Nephron (organoid): Measurements from ENCODE around the gene ESYT2.

Experiments
- H3K27ac Mint-ChIP-seq, 3 experiments: 2 replicates each; pipeline ENCODE4 v1.8.0; 2020; ENCODE audit warnings: mixed read lengths in 3 of 3, mild to moderate bottlenecking in 2 of 3, moderate library complexity in 1 of 3
- H3K27me3 Mint-ChIP-seq: 2 replicates; pipeline ENCODE4 v1.8.0; 2021; ENCODE audit warnings: low read depth, mild to moderate bottlenecking, moderate library complexity, mixed read lengths
- H3K36me3 Mint-ChIP-seq: 2 replicates; pipeline ENCODE4 v1.8.0; 2020; ENCODE audit warnings: low read depth, mixed read lengths
- H3K4me1 Mint-ChIP-seq: 2 replicates; pipeline ENCODE4 v1.8.0; 2020; ENCODE audit warnings: mixed read lengths
- H3K4me3 Mint-ChIP-seq, 3 experiments: 2 replicates each; pipeline ENCODE4 v1.8.0; 2020; ENCODE audit warnings: mild to moderate bottlenecking in 3 of 3, mixed read lengths in 3 of 3, moderate library complexity in 2 of 3
- H3K9me3 Mint-ChIP-seq: 2 replicates; pipeline ENCODE4 v1.8.0; 2020; ENCODE audit warnings: mixed read lengths
- TF ChIP-seq, protein P1 (sequence below), 3 experiments: fragments of 200-600 bp; sonication (generic); IDR thresholded peaks; one replicate each; pipeline ENCODE4 v1.5.0; 2021; ENCODE audit warnings: antibody characterized with exemption in 3 of 3; ENCODE audit not compliant: unreplicated experiment in 3 of 3

Gene ESYT2

DNA sequence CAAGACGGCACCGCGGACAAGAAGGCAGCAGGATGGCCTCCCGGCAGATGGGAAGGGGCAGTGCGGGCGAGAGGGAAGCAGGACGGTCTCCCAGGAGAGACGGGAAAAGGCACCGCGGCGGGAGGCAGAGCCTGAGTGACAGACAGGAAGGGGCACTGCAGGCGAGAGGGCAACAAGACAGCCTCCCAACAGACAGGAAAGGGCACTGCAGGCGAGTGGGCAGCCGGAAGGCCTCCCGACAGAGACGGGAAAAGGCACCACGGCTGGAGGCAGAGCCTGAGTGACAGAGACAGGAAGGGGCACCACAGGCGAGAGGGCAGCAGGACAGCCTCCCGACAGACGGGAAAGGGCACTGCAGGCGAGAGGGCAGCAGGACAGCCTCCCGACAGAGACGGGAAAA is 32.6 kb downstream of the ESYT2 start:
- H3K36me3 Mint-ChIP-seq, result peaks cover 38% of the 10 kb centered on the region
- no peaks in the 10 kb centered on the region for H3K27me3 Mint-ChIP-seq
- no peaks in the 10 kb centered on the region for H3K4me1 Mint-ChIP-seq
- no peak overlapping the region for H3K4me3 Mint-ChIP-seq
- TF ChIP-seq, protein P1, sequence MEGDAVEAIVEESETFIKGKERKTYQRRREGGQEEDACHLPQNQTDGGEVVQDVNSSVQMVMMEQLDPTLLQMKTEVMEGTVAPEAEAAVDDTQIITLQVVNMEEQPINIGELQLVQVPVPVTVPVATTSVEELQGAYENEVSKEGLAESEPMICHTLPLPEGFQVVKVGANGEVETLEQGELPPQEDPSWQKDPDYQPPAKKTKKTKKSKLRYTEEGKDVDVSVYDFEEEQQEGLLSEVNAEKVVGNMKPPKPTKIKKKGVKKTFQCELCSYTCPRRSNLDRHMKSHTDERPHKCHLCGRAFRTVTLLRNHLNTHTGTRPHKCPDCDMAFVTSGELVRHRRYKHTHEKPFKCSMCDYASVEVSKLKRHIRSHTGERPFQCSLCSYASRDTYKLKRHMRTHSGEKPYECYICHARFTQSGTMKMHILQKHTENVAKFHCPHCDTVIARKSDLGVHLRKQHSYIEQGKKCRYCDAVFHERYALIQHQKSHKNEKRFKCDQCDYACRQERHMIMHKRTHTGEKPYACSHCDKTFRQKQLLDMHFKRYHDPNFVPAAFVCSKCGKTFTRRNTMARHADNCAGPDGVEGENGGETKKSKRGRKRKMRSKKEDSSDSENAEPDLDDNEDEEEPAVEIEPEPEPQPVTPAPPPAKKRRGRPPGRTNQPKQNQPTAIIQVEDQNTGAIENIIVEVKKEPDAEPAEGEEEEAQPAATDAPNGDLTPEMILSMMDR (IDR thresholded peaks at IDR 0.05; ENCODE audit: unreplicated experiment in 3 of 3), result no peak
- H3K9me3 Mint-ChIP-seq, result no peaks in the 10 kb centered on the region
- H3K27ac Mint-ChIP-seq, result no peak overlapping the region

DNA sequence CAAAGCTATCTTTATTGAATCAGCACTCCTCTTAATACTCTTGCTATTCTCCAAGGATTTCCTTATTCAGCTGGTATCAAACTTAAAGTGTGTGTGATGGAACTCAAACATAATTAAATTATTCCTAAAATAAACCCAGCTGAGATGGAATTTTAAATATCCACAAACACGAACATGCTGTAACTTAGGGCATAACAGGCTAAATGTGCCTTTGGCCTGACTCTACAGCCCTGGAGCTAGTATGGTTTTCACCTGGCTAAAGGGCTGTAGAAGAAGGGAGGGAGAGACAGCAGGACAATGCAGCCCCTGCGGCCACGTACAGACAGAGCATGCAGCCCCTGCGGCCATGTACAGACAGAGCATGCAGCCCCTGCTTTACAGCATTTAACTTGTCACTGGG is 34.0 kb downstream of the ESYT2 start:
- Mint-ChIP-seq H3K4me3 (no peak overlapping the region), H3K27ac (no peak overlapping the region), H3K4me1 (no peaks in the 10 kb centered on the region), H3K27me3 (no peaks in the 10 kb centered on the region), H3K36me3 (peaks cover 49% of the 10 kb centered on the region), H3K9me3 (no peaks in the 10 kb centered on the region)
- TF ChIP-seq, protein P1 (IDR thresholded peaks at IDR 0.05; ENCODE audit: unreplicated experiment in 3 of 3), result no peak

DNA sequence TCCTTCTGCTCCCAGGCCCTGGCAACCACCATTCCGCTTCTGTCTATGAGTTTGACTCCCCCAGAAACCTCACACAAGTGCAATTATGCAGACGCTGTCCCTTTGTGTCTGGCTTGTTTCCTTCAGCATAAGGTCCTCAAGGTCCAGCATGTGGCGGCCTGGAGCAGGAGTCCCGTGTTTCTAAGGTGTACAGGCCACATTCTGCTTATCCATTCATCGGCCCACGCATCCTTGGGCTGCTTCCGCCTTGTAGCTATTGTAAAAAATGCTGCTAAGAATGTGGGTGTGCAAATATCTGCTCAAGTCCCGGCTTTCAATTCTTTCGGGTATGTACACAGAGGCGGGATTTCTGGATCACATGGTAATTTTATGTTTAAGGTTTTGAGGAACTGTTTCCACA is 38.2 kb downstream of the ESYT2 start:
- Mint-ChIP-seq H3K27ac (no peak overlapping the region), H3K4me1 (no peaks in the 10 kb centered on the region), H3K4me3 (no peak overlapping the region), H3K9me3 (no peaks in the 10 kb centered on the region), H3K27me3 (no peaks in the 10 kb centered on the region), H3K36me3 (peaks cover 53% of the 10 kb centered on the region)
- TF ChIP-seq, protein P1 (IDR thresholded peaks at IDR 0.05; ENCODE audit: unreplicated experiment in 3 of 3), result no peak

DNA sequence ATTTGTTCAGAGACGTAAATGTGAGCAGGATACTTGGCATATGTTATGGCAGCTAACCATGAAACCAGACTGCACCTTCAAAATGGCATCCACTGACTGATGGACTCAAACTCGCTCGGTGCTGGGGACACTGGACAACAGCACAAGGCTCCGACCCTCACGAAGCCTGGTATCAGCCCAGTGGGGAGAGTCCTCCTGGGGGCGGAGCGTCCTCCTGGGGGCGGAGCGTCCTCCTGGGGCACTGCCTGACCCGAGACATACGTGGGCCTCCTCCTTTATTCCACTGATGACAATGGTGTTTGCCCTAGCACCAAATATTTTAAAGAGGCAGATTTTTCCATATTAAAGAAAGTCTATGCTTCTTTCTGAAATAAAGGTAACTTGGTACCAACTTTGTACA is 39.5 kb downstream of the ESYT2 start:
- no peaks in the 10 kb centered on the region for H3K27me3 Mint-ChIP-seq
- no peak overlapping the region for H3K27ac Mint-ChIP-seq
- TF ChIP-seq, protein P1 (IDR thresholded peaks at IDR 0.05; ENCODE audit: unreplicated experiment in 3 of 3), result no peak
- H3K36me3 Mint-ChIP-seq, result peaks cover 50% of the 10 kb centered on the region
- no peaks in the 10 kb centered on the region for H3K9me3 Mint-ChIP-seq
- no peaks in the 10 kb centered on the region for H3K4me1 Mint-ChIP-seq
- no peak overlapping the region for H3K4me3 Mint-ChIP-seq

DNA sequence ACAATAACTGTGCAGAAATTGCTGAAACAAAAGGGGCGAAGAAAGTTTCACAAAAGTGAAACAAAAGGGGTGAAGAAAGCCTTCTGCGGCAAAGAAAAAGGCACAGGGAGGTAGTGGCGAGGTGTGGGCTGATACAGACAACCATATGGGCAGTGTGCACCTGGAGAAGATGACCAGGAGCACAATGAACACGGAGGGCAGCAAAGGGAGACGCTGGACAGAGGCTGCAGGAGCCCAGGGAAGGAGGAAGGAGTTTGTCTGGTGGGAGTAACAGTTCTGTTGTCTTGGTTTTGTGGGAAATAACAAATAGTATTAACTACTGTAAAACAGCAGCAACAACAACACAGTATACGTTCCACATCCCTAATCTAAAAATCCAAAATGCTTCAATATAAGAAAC is 42.4 kb downstream of the ESYT2 start:
- Mint-ChIP-seq H3K4me1 (no peaks in the 10 kb centered on the region), H3K36me3 (peaks cover 34% of the 10 kb centered on the region), H3K9me3 (no peaks in the 10 kb centered on the region), H3K4me3 (no peak overlapping the region), H3K27ac (no peak overlapping the region), H3K27me3 (no peaks in the 10 kb centered on the region)
- TF ChIP-seq, protein P1 (IDR thresholded peaks at IDR 0.05; ENCODE audit: unreplicated experiment in 3 of 3), result no peak

DNA sequence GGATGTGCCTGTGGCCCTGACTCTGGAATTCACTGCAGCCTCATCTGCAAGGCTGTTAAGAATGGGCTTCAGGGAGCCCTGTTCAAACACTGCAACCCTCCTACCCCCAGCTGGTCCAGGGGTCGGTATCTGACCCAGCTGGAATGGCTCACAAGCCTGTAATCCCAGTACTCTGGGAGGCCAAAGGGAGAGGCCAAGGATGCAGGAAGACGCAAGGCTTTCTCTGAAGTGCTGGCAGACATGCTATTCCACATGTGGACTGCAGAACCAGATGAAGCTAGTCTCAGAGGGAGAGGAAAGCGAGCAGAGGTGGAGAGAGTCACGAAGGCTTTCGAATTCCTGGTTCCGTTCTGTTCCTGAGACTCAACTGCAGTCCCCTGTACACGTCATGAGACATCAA is 45.0 kb downstream of the ESYT2 start:
- Mint-ChIP-seq H3K4me1 (no peaks in the 10 kb centered on the region), H3K9me3 (no peaks in the 10 kb centered on the region), H3K27ac (no peak overlapping the region), H3K4me3 (no peak overlapping the region), H3K36me3 (peaks cover 18% of the 10 kb centered on the region), H3K27me3 (no peaks in the 10 kb centered on the region)
- TF ChIP-seq, protein P1 (IDR thresholded peaks at IDR 0.05; ENCODE audit: unreplicated experiment in 3 of 3), result no peak
